GM12801 (cell line): ENCODE measurements around the gene SMARCD3.

ENCODE experiments used
- CTCF ChIP-seq: IDR thresholded peaks from one replicate; pipeline ENCODE4 v1.5.1; 2011; ENCODE audit warnings: control low read depth; ENCODE audit not compliant: insufficient read length; ENCODE audit errors: extremely low read depth

Gene SMARCD3

GRCh38 chr7:151260471-151260870 is 12.0 kb upstream of the SMARCD3 start:
- no peak for TF ChIP-seq CTCF

- TF ChIP-seq CTCF: no peak
These were observed 9.5 kb upstream of the SMARCD3 start for GRCh38 chr7:151257990-151258389.

- no peak for TF ChIP-seq CTCF
These were observed 8.0 kb upstream of the SMARCD3 start for GRCh38 chr7:151256410-151257045.

- TF ChIP-seq CTCF: no peak
These were observed 6.9 kb upstream of the SMARCD3 start for GRCh38 chr7:151255390-151255789.

GRCh38 chr7:151254851-151255250 is 6.4 kb upstream of the SMARCD3 start:
- TF ChIP-seq CTCF: no peak

GRCh38 chr7:151254316-151254715 is 5.8 kb upstream of the SMARCD3 start:
- TF ChIP-seq CTCF: no peak

- no peak for TF ChIP-seq CTCF
These were observed 4.6 kb upstream of the SMARCD3 start for GRCh38 chr7:151252961-151253711.
